ENCODE measurements around the gene PITPNM1. TPM values are rescaled to one million over a fixed set of nuclear protein-coding genes. Genes with fewer than 3 reads are reported as not detected.

PITPNM1 gene
- total and polyA plus RNA-seq, 2 of the 13 experiments (the other 11 are each of a cell fraction or from before 2014, with no cell fraction given), result 8.2 to 8.5 TPM

GRCh38 chr11:67500484-67500821 is 4.7 kb downstream of the PITPNM1 start:
- Histone ChIP-seq H3K27ac (ENCODE audit: extremely low read length, insufficient read depth, low read length) (no peak overlapping the region), H3K9me3 (ENCODE audit: low read length) (no peaks in the 10 kb centered on the region), H3K79me2 (ENCODE audit: insufficient read depth, low read length) (no peaks in the 10 kb centered on the region), H3K4me1 (ENCODE audit: insufficient read depth, low read length) (peaks cover 8% of the 10 kb centered on the region; the same call in 1 of the 2 replicates), H2AFZ (ENCODE audit: low read length) (no peak overlapping the region), H4K20me1 (ENCODE audit: insufficient read depth, low read length) (no peaks in the 10 kb centered on the region), H3K36me3 (replicated peaks in 1 of 2; ENCODE audit: control insufficient read depth in 1 of 2, insufficient read depth in 2 of 2, low read length in 2 of 2) (no peaks in the 10 kb centered on the region; a peak in 2 of 5 replicates), H3K9ac (ENCODE audit: insufficient read depth, low read depth, low read length) (no peak overlapping the region), H3K4me3 (replicated peaks in 1 of 3; ENCODE audit: insufficient read depth in 1 of 3, low read depth in 2 of 3, low read length in 3 of 3) (no peak overlapping the region), H3K27me3 (ENCODE audit: control insufficient read depth in 1 of 2, insufficient read depth in 2 of 2, low read length in 2 of 2) (no peaks in the 10 kb centered on the region), H3K4me2 (ENCODE audit: low read depth, low read length) (no peak overlapping the region)
- WGBS (ENCODE audit: low lambda C conversion rate), result 100% methylated on average over 1 of the region's 1 CpG
- POLR2A ChIA-PET, result no interaction called here
- ATAC-seq (no peak), DNase-seq (ENCODE audit: low spot score) (no peak), FAIRE-seq (no peak)
- in situ Hi-C loops (cut with HindIII; ENCODE audit: extremely low pct_ligation_motif_present, low pct_unique_long_range_greater_than_20kb), result no loop called here
- intact Hi-C loops (cut with micrococcal nuclease; ENCODE audit: unreplicated experiment), result no loop called here
- CTCF ChIA-PET (ENCODE audit: low intra/inter-chr PET ratio, low total read pairs), result no interaction called here
- no TSS peak for BruUV-seq (replicated peaks)
- TF ChIP-seq IRF2 (CRISPR knock-in tag; IDR thresholded peaks at IDR 0.05) (no peak), E2F2 (CRISPR knock-in tag; IDR thresholded peaks at IDR 0.05; ENCODE audit: borderline replicate concordance) (no peak), SRSF9 (IDR thresholded peaks at IDR 0.05; ENCODE audit: borderline replicate concordance, insufficient read depth, low read depth, low read length, poor library complexity, severe bottlenecking) (no peak), ZFY (CRISPR knock-in tag; IDR thresholded peaks at IDR 0.05) (no peak), REXO4 (CRISPR knock-in tag; IDR thresholded peaks at IDR 0.05; ENCODE audit: borderline replicate concordance) (no peak), SNAPC4 (CRISPR knock-in tag; IDR thresholded peaks at IDR 0.05) (no peak), MXD4 (CRISPR knock-in tag; IDR thresholded peaks at IDR 0.05) (no peak), MAFK (conservative IDR thresholded peaks at IDR 0.05 in 1 of 2, IDR thresholded peaks at IDR 0.05 in 1 of 2; ENCODE audit: low read length in 2 of 2) (no peak), ZUFSP (CRISPR knock-in tag; IDR thresholded peaks at IDR 0.05; ENCODE audit: borderline replicate concordance) (no peak), ZNF354B (CRISPR knock-in tag; IDR thresholded peaks at IDR 0.05) (no peak), ZNF20 (CRISPR knock-in tag; IDR thresholded peaks at IDR 0.05) (no peak), RBFOX2 (IDR thresholded peaks at IDR 0.05; ENCODE audit: low read depth, low read length) (no peak), ZNF512B (CRISPR knock-in tag; IDR thresholded peaks at IDR 0.05; ENCODE audit: borderline replicate concordance) (no peak), ARNT2 (CRISPR knock-in tag; IDR thresholded peaks at IDR 0.05; ENCODE audit: low read depth) (no peak), KDM4B (CRISPR knock-in tag; IDR thresholded peaks at IDR 0.05) (no peak)

Data from HepG2 (cell line).